Coronary artery (tissue), 2 donors: ENCODE data around the gene SYT3.

ENCODE experiments used
- DNase-seq: peaks from one replicate; pipeline ENCODE4 v3.0.0-alpha.2; 2017; ENCODE audit warnings: low spot score
- H3K27ac ChIP-seq, 2 donors: fragments of 200-600 bp; sonication (generic); one replicate each; pipeline ENCODE4 v1.5.1; 2016 to 2019
- H3K4me3 ChIP-seq: fragments of 200-600 bp; sonication (generic); 2 replicates; pipeline ENCODE4 v1.5.1; 2016; ENCODE audit warnings: mild to moderate bottlenecking, moderate library complexity
- TF ChIP-seq, protein P1 (sequence below): fragments of 200-600 bp; sonication (generic); IDR thresholded peaks from one replicate; pipeline ENCODE4 v1.5.1; 2019; ENCODE audit warnings: antibody characterized with exemption

Gene SYT3, protein sequence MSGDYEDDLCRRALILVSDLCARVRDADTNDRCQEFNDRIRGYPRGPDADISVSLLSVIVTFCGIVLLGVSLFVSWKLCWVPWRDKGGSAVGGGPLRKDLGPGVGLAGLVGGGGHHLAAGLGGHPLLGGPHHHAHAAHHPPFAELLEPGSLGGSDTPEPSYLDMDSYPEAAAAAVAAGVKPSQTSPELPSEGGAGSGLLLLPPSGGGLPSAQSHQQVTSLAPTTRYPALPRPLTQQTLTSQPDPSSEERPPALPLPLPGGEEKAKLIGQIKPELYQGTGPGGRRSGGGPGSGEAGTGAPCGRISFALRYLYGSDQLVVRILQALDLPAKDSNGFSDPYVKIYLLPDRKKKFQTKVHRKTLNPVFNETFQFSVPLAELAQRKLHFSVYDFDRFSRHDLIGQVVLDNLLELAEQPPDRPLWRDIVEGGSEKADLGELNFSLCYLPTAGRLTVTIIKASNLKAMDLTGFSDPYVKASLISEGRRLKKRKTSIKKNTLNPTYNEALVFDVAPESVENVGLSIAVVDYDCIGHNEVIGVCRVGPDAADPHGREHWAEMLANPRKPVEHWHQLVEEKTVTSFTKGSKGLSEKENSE

DNA sequence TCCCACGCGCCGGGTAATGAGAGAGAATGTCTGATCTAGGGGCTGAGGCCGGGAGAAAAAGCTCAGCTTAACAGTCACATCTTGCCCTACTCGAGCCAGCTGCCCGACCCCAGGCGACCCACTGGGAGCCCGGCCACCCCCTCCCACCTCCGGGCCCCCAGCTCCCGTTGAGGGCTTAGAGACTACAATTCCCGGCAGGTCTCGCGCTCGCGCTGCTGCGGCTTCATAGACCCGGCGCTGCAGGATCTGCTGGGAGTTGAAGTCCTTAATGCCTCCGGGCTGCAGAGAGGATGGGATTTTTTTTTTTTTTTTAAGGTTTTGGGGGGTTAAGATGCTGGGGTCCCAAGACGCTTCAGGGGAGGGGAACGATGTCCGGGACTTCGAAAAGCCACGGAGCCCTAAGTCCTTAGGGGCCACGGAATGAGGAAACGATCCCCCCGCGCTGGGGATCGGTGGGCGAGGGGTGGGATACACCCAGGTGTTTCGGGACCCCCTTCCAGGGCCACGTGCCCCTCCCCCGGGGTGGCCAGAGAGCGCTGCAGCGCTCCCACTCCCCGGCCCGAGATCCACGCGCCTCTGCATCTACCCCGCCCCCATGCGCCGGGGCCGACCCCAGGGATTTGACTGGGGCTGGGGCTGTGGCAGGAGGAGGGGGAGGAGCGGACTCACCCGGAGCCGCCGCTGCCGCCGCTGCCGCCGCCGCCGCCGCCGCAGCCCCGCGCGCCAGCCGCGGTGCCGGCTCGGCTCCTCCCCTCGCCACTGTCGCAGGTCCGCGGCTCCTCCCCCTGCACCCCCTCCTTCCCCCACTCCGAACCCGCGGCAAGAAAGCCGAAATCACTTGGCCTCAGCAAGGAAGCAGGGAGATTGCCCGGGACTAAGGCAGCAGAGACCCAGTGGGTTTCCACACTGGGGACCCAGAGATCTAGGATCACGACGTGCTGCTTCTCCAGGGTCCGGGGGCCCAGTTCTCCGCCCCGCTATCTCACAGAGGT, at the start of gene SYT3:
Gene SYT3 (minus strand): TSS at position 761 of the 992 bp plus-strand sequence. CDS start 2,470 bp downstream, outside the sequence.
- TF ChIP-seq, protein P1, sequence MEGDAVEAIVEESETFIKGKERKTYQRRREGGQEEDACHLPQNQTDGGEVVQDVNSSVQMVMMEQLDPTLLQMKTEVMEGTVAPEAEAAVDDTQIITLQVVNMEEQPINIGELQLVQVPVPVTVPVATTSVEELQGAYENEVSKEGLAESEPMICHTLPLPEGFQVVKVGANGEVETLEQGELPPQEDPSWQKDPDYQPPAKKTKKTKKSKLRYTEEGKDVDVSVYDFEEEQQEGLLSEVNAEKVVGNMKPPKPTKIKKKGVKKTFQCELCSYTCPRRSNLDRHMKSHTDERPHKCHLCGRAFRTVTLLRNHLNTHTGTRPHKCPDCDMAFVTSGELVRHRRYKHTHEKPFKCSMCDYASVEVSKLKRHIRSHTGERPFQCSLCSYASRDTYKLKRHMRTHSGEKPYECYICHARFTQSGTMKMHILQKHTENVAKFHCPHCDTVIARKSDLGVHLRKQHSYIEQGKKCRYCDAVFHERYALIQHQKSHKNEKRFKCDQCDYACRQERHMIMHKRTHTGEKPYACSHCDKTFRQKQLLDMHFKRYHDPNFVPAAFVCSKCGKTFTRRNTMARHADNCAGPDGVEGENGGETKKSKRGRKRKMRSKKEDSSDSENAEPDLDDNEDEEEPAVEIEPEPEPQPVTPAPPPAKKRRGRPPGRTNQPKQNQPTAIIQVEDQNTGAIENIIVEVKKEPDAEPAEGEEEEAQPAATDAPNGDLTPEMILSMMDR = no peak
- Histone ChIP-seq H3K4me3 (peak within 1 kb of the TSS; percentile 74), H3K27ac (no peak within 1 kb of the TSS)
- no peak for DNase-seq

DNA sequence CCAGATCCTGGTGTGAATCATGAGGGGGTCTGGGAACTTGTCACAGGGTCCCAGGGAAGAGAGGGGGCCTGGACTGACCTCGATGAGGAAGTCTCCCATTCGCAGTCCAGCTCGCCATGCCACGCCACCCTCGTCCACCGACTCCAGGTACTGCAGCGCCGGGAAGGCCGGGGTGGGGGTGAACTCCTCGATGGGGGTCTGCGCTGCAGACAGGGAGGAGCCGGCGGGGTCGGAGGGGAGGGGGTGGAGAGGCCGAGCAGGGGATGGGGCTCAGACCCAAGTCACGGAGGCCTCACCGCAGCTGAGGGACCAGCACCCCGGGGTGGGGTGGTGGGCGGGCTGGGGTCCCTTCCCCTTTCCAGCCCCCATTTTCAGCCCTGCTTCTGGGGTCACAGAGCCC, 49.1 kb upstream of the SYT3 start:
- no peak for DNase-seq
- no peak overlapping the region for H3K27ac ChIP-seq
- TF ChIP-seq, protein P1 = no peak
- H3K4me3 ChIP-seq = no peak overlapping the region

DNA sequence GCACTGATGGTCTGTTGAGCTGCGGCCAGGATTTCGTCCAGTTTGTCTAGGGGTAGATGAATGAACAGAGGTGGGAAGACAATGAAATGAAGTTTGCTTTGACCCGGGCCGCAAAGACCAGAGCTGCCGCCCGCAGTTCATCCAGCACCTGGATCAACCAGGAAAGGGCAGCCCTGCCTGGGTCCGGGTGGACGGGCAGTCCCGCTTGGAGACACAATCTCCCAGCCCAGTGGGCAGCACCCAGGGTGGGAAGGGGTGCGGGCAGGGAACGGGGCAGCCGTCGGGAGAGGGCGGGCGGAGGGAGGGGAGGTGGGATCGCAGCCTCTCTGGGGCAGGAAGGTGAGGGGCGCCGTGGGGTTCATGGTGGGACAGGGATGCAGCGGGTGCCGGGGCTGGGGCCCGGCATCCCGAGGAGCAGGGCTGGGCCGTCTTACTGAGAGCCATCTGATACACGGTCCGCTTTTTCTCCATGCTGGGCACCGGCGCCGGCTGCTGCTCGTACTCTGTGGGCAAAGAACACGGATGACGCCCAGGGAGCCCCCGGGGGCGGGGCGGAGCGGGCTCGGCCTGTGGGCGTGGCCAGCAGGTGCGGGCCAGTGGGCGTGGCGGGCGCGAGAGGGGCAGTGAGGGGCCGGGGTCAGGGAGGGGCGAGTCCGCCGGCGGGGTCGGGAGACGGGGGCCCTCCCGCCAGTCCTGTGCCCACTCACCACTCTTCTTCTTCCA, 46.8 kb upstream of the SYT3 start:
- TF ChIP-seq, protein P1 = no peak
- no peak overlapping the region for H3K4me3 ChIP-seq
- H3K27ac ChIP-seq = no peak overlapping the region
- DNase-seq = no peak

DNA sequence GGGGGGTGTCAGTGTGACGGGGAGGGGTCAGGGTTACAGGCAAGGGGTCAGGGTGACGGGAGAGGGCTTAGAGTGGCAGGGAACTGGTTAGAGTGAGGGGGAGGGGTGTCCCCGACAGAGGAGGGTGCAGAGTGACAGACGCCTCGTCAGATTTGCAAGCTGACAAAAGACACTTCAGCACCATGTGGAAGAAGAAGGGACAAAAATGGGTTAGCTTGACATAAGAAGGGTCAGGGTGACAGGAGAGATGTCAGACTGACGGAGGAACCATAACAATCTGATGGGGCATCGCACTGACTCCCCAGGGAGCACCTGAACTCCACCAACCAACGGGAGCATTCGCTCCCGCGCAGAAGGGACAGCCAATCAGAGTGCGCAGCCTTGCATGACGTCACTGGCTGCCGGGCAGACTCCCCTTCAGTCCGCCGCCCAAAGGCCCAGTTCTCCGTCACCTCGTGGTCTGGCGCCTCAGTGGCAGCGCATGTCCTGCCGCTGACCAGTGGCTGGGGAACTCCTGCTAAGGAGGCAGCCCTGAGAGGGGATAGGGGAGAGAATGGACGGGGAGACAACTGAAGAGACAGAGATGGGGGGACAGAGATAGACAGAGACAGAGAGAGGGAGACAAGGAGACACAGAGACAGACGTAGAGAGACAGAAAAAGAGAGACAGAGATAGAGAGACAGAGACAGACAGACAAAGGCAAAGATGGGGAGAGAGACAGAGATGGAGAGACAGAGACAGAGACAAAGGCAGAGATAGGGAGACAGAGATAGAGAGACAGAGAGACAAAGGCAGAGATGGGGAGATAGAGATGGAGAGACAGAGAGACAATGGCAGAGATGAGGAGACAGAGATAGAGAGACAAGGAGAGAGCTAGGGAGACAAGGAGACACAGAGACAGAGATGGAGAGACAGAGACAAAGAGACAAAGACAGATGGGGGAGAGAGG, 39.8 kb upstream of the SYT3 start:
- Histone ChIP-seq H3K27ac (no peak overlapping the region), H3K4me3 (no peak overlapping the region)
- TF ChIP-seq, protein P1 = no peak
- DNase-seq = no peak

DNA sequence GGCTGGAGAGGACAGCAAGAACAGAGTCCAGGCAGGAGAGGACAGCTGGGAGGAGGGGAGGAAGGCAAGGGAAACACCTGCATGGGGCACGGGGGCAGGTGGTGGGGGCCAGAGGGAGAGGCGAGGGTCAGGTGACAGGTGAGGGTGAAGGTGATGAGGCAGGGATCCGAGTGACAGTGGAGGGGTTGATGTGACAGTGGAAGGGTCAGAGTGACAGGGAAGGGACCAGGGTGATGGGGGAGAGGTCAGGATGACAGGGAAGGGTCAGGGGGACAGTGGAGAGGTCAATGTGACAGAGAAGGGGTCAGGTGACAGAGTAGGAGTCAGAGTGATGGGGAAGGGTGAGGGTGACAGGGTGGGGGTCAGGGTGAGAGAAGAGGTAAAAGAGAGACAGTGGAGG, 38.6 kb upstream of the SYT3 start:
- TF ChIP-seq, protein P1 = no peak
- no peak for DNase-seq
- Histone ChIP-seq H3K4me3 (no peak overlapping the region), H3K27ac (no peak overlapping the region)
